Vagina (tissue), 2 donors: Measurements from ENCODE around the gene TMEM60.

Source experiments
- POLR2A ChIP-seq, 2 donors: fragments of 450-650 bp; IDR thresholded peaks; one replicate each; pipeline ENCODE4 v1.6.1; 2017; ENCODE audit warnings: antibody characterized with exemption in 2 of 2, mild to moderate bottlenecking in 2 of 2, moderate library complexity in 2 of 2
- POLR2AphosphoS5 ChIP-seq, 2 donors: sonication (generic); formaldehyde crosslinking; IDR thresholded peaks; one replicate each; pipeline ENCODE4 v1.9.0; 2017; ENCODE audit warnings: antibody characterized with exemption in 2 of 2, mild to moderate bottlenecking in 2 of 2, low read depth in 1 of 2; ENCODE audit not compliant: insufficient read depth in 1 of 2
- TF ChIP-seq, protein P1 (sequence below), 3 experiments: fragments of 450-650 bp in 2 of 3; fragments of 200-600 bp in 1 of 3; sonication (generic) in 1 of 3; IDR thresholded peaks; one replicate each; pipeline ENCODE4 v1.5.1; 2017 to 2019; ENCODE audit warnings: antibody characterized with exemption in 3 of 3, mild to moderate bottlenecking in 2 of 3, moderate library complexity in 2 of 3

DNA sequence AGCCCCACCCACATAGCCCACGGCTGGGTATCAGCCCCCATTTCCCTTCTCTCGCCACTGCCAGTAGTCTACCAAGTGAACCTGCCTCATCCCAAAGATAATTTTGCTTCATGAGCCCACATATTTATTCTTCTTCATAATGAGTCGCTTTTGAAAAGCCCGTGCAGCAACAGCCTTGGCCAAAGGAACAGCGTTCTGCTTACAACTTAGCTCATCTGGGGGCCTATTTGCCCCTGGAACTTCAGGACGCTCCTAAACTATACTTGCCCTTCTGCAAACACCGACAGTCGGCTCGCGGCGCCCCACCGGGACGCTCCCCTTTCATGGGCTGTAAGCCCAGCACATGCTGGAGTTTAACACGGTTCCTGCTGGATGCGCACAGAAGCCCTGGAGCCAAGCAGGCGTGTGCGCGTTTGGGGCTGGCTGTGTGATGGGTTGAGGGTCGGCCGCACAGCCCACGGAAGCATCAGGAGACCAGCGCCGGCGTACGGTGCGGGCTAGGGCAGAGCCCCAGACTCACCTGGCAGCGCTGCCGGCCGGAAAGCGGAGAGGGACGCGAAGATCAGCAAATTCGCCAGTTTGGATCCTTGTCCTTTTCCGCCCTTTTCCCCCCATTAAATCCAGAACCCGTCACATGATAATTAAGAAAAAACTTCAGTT, 370 bp downstream of the TMEM60 start:
- TF ChIP-seq, protein P1, sequence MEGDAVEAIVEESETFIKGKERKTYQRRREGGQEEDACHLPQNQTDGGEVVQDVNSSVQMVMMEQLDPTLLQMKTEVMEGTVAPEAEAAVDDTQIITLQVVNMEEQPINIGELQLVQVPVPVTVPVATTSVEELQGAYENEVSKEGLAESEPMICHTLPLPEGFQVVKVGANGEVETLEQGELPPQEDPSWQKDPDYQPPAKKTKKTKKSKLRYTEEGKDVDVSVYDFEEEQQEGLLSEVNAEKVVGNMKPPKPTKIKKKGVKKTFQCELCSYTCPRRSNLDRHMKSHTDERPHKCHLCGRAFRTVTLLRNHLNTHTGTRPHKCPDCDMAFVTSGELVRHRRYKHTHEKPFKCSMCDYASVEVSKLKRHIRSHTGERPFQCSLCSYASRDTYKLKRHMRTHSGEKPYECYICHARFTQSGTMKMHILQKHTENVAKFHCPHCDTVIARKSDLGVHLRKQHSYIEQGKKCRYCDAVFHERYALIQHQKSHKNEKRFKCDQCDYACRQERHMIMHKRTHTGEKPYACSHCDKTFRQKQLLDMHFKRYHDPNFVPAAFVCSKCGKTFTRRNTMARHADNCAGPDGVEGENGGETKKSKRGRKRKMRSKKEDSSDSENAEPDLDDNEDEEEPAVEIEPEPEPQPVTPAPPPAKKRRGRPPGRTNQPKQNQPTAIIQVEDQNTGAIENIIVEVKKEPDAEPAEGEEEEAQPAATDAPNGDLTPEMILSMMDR (IDR thresholded peaks at IDR 0.05) = no peak
- no peak for TF ChIP-seq POLR2AphosphoS5 (IDR thresholded peaks at IDR 0.05; ENCODE audit: insufficient read depth in 1 of 2, low read depth in 1 of 2)
- TF ChIP-seq POLR2A (IDR thresholded peaks at IDR 0.05) = no peak
